ENCODE results near the gene PRKG1.

The PRKG1 gene

GRCh38 chr10:51852297-51852696, 778.0 kb downstream of the PRKG1 start:
- Mint-ChIP-seq H3K27ac (no peak overlapping the region), H3K4me3 (no peak overlapping the region), H3K4me1 (no peaks in the 10 kb centered on the region), H3K9me3 (peaks cover 0 to 5% of the 10 kb centered on the region in 2 donors), H3K27me3 (no peaks in the 10 kb centered on the region)
- ATAC-seq = no peak
- no peak for DNase-seq

GRCh38 chr10:51857305-51857704, 783.0 kb downstream of the PRKG1 start:
- no peak overlapping the region for H3K4me3 Mint-ChIP-seq
- DNase-seq (no peak), ATAC-seq (no peak)
- H3K27ac Mint-ChIP-seq = no peak overlapping the region
- H3K9me3 Mint-ChIP-seq = no peaks in the 10 kb centered on the region
- H3K27me3 Mint-ChIP-seq = no peaks in the 10 kb centered on the region
- no peaks in the 10 kb centered on the region for H3K4me1 Mint-ChIP-seq

- Mint-ChIP-seq H3K4me3 (no peak overlapping the region), H3K27ac (no peak overlapping the region), H3K27me3 (no peaks in the 10 kb centered on the region), H3K9me3 (no peaks in the 10 kb centered on the region), H3K4me1 (no peaks in the 10 kb centered on the region)
- ATAC-seq (no peak), DNase-seq (no peak)
Observed at GRCh38 chr10:51860257-51860656, 786.0 kb downstream of the PRKG1 start.

- H3K27me3 Mint-ChIP-seq = no peaks in the 10 kb centered on the region
- H3K4me1 Mint-ChIP-seq = no peaks in the 10 kb centered on the region
- no peaks in the 10 kb centered on the region for H3K9me3 Mint-ChIP-seq
- no peak for DNase-seq
- ATAC-seq = no peak
- no peak overlapping the region for H3K4me3 Mint-ChIP-seq
- H3K27ac Mint-ChIP-seq = no peak overlapping the region
Observed at GRCh38 chr10:51861051-51861450, 786.8 kb downstream of the PRKG1 start.

GRCh38 chr10:51861731-51862130, 787.4 kb downstream of the PRKG1 start:
- Mint-ChIP-seq H3K27ac (no peak overlapping the region), H3K4me1 (no peaks in the 10 kb centered on the region), H3K9me3 (no peaks in the 10 kb centered on the region), H3K27me3 (no peaks in the 10 kb centered on the region), H3K4me3 (no peak overlapping the region)
- ATAC-seq (peak; percentile 40), DNase-seq (no peak)

GRCh38 chr10:51862149-51862548, 787.9 kb downstream of the PRKG1 start:
- no peaks in the 10 kb centered on the region for H3K9me3 Mint-ChIP-seq
- no peak overlapping the region for H3K27ac Mint-ChIP-seq
- no peak overlapping the region for H3K4me3 Mint-ChIP-seq
- H3K4me1 Mint-ChIP-seq = no peaks in the 10 kb centered on the region
- H3K27me3 Mint-ChIP-seq = no peaks in the 10 kb centered on the region
- ATAC-seq = peak; percentile 12
- no peak for DNase-seq

- no peak overlapping the region for H3K4me3 Mint-ChIP-seq
- H3K9me3 Mint-ChIP-seq = no peaks in the 10 kb centered on the region
- no peak overlapping the region for H3K27ac Mint-ChIP-seq
Observed at GRCh38 chr10:51867956-51868355, 793.7 kb downstream of the PRKG1 start.

GRCh38 chr10:51874131-51874530, 799.8 kb downstream of the PRKG1 start:
- Mint-ChIP-seq H3K4me3 (no peak overlapping the region), H3K27ac (no peak overlapping the region), H3K9me3 (no peaks in the 10 kb centered on the region), H3K4me1 (peaks cover 8% of the 10 kb centered on the region), H3K27me3 (no peaks in the 10 kb centered on the region)
- DNase-seq (no peak), ATAC-seq (no peak)

More at GRCh38 chr10:51867956-51868355, 793.7 kb downstream of the PRKG1 start:
- no peak for ATAC-seq
- DNase-seq = no peak
- Mint-ChIP-seq H3K4me1 (no peaks in the 10 kb centered on the region), H3K27me3 (no peaks in the 10 kb centered on the region)

GRCh38 chr10:51875610-51876009, 801.3 kb downstream of the PRKG1 start:
- no peak overlapping the region for H3K27ac Mint-ChIP-seq
- DNase-seq (no peak), ATAC-seq (no peak)
- no peaks in the 10 kb centered on the region for H3K27me3 Mint-ChIP-seq
- no peaks in the 10 kb centered on the region for H3K9me3 Mint-ChIP-seq
- peaks cover 14% of the 10 kb centered on the region for H3K4me1 Mint-ChIP-seq
- no peak overlapping the region for H3K4me3 Mint-ChIP-seq

- H3K27me3 Mint-ChIP-seq = no peaks in the 10 kb centered on the region
- no peak for ATAC-seq
- H3K4me3 Mint-ChIP-seq = no peak overlapping the region
- no peaks in the 10 kb centered on the region for H3K9me3 Mint-ChIP-seq
- H3K27ac Mint-ChIP-seq = no peak overlapping the region
- DNase-seq = no peak
- H3K4me1 Mint-ChIP-seq = peaks cover 14% of the 10 kb centered on the region
Observed at GRCh38 chr10:51876503-51876902, 802.2 kb downstream of the PRKG1 start.

- Mint-ChIP-seq H3K4me1 (peaks cover 14% of the 10 kb centered on the region), H3K9me3 (no peaks in the 10 kb centered on the region), H3K27ac (peak overlapping the region in 1 of 2 donors; percentile 57), H3K4me3 (no peak overlapping the region), H3K27me3 (no peaks in the 10 kb centered on the region)
- no peak for DNase-seq
- ATAC-seq = no peak
Observed at GRCh38 chr10:51876979-51877378, 802.7 kb downstream of the PRKG1 start.

- H3K9me3 Mint-ChIP-seq = no peaks in the 10 kb centered on the region
- ATAC-seq (no peak), DNase-seq (no peak)
- H3K4me3 Mint-ChIP-seq = no peak overlapping the region
- H3K27ac Mint-ChIP-seq = no peak overlapping the region
- H3K4me1 Mint-ChIP-seq = peaks cover 14% of the 10 kb centered on the region
- H3K27me3 Mint-ChIP-seq = no peaks in the 10 kb centered on the region
Observed at GRCh38 chr10:51877636-51878035, 803.3 kb downstream of the PRKG1 start.

GRCh38 chr10:51878695-51879094, 804.4 kb downstream of the PRKG1 start:
- ATAC-seq = no peak
- H3K4me3 Mint-ChIP-seq = peak overlapping the region in 1 of 2 donors; percentile 54
- no peak for DNase-seq

GRCh38 chr10:51879238-51879637, 805.0 kb downstream of the PRKG1 start:
- ATAC-seq (peak; percentile 98), DNase-seq (peak; percentile 3 to 23)
- no peaks in the 10 kb centered on the region for H3K27me3 Mint-ChIP-seq
- H3K4me3 Mint-ChIP-seq = peak overlapping the region; percentile 16 to 54
- no peaks in the 10 kb centered on the region for H3K9me3 Mint-ChIP-seq
- no peak overlapping the region for H3K27ac Mint-ChIP-seq
- H3K4me1 Mint-ChIP-seq = peaks cover 14% of the 10 kb centered on the region

More at GRCh38 chr10:51878695-51879094, 804.4 kb downstream of the PRKG1 start:
- Mint-ChIP-seq H3K4me1 (peaks cover 14% of the 10 kb centered on the region), H3K27me3 (no peaks in the 10 kb centered on the region), H3K27ac (peak overlapping the region in 1 of 2 donors; percentile 15), H3K9me3 (no peaks in the 10 kb centered on the region)

GRCh38 chr10:51881213-51881612, 806.9 kb downstream of the PRKG1 start:
- Mint-ChIP-seq H3K27ac (no peak overlapping the region), H3K27me3 (no peaks in the 10 kb centered on the region), H3K9me3 (no peaks in the 10 kb centered on the region)

GRCh38 chr10:51886438-51887068, 812.3 kb downstream of the PRKG1 start:
- DNase-seq = no peak
- Mint-ChIP-seq H3K27me3 (no peaks in the 10 kb centered on the region), H3K4me3 (no peak overlapping the region), H3K4me1 (no peaks in the 10 kb centered on the region), H3K27ac (no peak overlapping the region), H3K9me3 (no peaks in the 10 kb centered on the region)
- ATAC-seq = no peak

More at GRCh38 chr10:51881213-51881612, 806.9 kb downstream of the PRKG1 start:
- ATAC-seq (no peak), DNase-seq (no peak)
- H3K4me3 Mint-ChIP-seq = no peak overlapping the region
- H3K4me1 Mint-ChIP-seq = peaks cover 14% of the 10 kb centered on the region

- no peaks in the 10 kb centered on the region for H3K27me3 Mint-ChIP-seq
- no peaks in the 10 kb centered on the region for H3K4me1 Mint-ChIP-seq
- DNase-seq (no peak), ATAC-seq (no peak)
- H3K9me3 Mint-ChIP-seq = no peaks in the 10 kb centered on the region
- H3K27ac Mint-ChIP-seq = no peak overlapping the region
- no peak overlapping the region for H3K4me3 Mint-ChIP-seq
Observed at GRCh38 chr10:51888263-51888662, 814.0 kb downstream of the PRKG1 start.

Measured in stimulated activated naive CD8-positive, alpha-beta T cell treated with anti-CD3 and anti-CD28 coated beads, Interleukin-15, amount 100 ng/mL, for 72 hours (primary cell).